ENCODE results near the gene TBL2. TPM values are rescaled to one million over a fixed set of nuclear protein-coding genes. Genes with fewer than 3 reads are reported as not detected.
"Not testable (repeated sequence)": the region's sequence is repeated elsewhere in the genome, so short reads cannot be mapped to it uniquely, and the experiment has no call there.

Gene TBL2
- total RNA-seq, 1 experiment from 2014 or later = 32.3 TPM

- no peak for TF ChIP-seq STAT6 (CRISPR knock-in tag; conservative IDR thresholded peaks at IDR 0.05; ENCODE audit: low read depth)
- no peak for TF ChIP-seq NR3C1 (CRISPR knock-in tag; conservative IDR thresholded peaks at IDR 0.05; ENCODE audit: low read depth)
- TF ChIP-seq PRRX2 (CRISPR knock-in tag; IDR thresholded peaks at IDR 0.05) = no peak
- no peak for TF ChIP-seq KAT7 (CRISPR knock-in tag; IDR thresholded peaks at IDR 0.05; ENCODE audit: borderline replicate concordance)
- TF ChIP-seq TP53 (CRISPR knock-in tag; IDR thresholded peaks at IDR 0.05) = no peak
- no peak for TF ChIP-seq ZNF281 (CRISPR knock-in tag; IDR thresholded peaks at IDR 0.05)
These were observed 31.7 kb upstream of the TBL2 start (continued) for GRCh38 chr7:73610105-73610504.

- not testable (repeated sequence) for H3K36me3 Mint-ChIP-seq; ATAC-seq; H3K27ac Mint-ChIP-seq; H3K9me3 Mint-ChIP-seq; DNase-seq (ENCODE audit: low spot score); H3K27me3 Mint-ChIP-seq (ENCODE audit: low read depth); H3K4me1 Mint-ChIP-seq
- POLR2A ChIA-PET = interaction anchor here (0.7 to 1.2 kb wide), 2 partner anchors 118 to 131 kb away, joined by 3 read pairs; partner anchors contain the start of gene ABHD11
- CTCF ChIA-PET = interaction anchor here (0.5 to 8.1 kb wide), 57 partner anchors 11 to 1019 kb away, joined by 3 to 113 read pairs (median 5); partner anchors contain the start of genes ABHD11, BAZ1B, BUD23 and DNAJC30
- H3K4me3 Mint-ChIP-seq = peak overlapping the region; percentile 71
These were observed 29.3 kb upstream of the TBL2 start for GRCh38 chr7:73607692-73607983.

GRCh38 chr7:73606801-73607691 lies 28.7 kb upstream of the TBL2 start:
- peak overlapping the region; percentile 57; the same call in 1 of the 2 replicates for H3K27ac Mint-ChIP-seq
- ATAC-seq = peak; percentile 86
- POLR2A ChIA-PET = interaction anchor here (0.6 to 1.2 kb wide), 5 partner anchors 94 to 361 kb away, joined by 3 read pairs; partner anchors contain the start of gene ABHD11

More at GRCh38 chr7:73606801-73607691, 28.7 kb upstream of the TBL2 start:
- peak; percentile 93 for DNase-seq (ENCODE audit: low spot score)
- H3K9me3 Mint-ChIP-seq = no peaks in the 10 kb centered on the region
- H3K4me3 Mint-ChIP-seq = peak overlapping the region; percentile 71
- H3K27me3 Mint-ChIP-seq (ENCODE audit: low read depth) = peaks cover 4% of the 10 kb centered on the region
- no peaks in the 10 kb centered on the region for H3K36me3 Mint-ChIP-seq
- H3K4me1 Mint-ChIP-seq = peaks cover 3% of the 10 kb centered on the region
- TF ChIP-seq CTCF (IDR thresholded peaks at IDR 0.05) (peak; percentile 97), NR3C1 (CRISPR knock-in tag; conservative IDR thresholded peaks at IDR 0.05; ENCODE audit: low read depth) (no peak)
- CTCF ChIA-PET = interaction anchor here (0.5 to 8.1 kb wide), 69 partner anchors 11 to 1214 kb away, joined by 3 to 113 read pairs (median 5); partner anchors contain the start of genes ABHD11, BAZ1B, BUD23 and DNAJC30
